OCI-M2 (cell line): ENCODE data around the gene CNNM4.

Experiments used
- DNase-seq: peaks from one replicate; lab custom pipeline; 2025; ENCODE audit not compliant: unreplicated experiment; lab: John Stamatoyannopoulos, UW

The CNNM4 gene

GRCh38 chr2:96831679-96832078, 71.0 kb downstream of the CNNM4 start:
- no peak for DNase-seq

GRCh38 chr2:96832408-96832753, 71.7 kb downstream of the CNNM4 start:
- DNase-seq: no peak

- no peak for DNase-seq
Measured at GRCh38 chr2:96832754-96833507, 72.2 kb downstream of the CNNM4 start.

GRCh38 chr2:96835830-96836229, 75.1 kb downstream of the CNNM4 start:
- no peak for DNase-seq

GRCh38 chr2:96837575-96837974, 76.9 kb downstream of the CNNM4 start:
- DNase-seq: no peak

GRCh38 chr2:96838345-96839292, 77.9 kb downstream of the CNNM4 start:
- no peak for DNase-seq

- DNase-seq: no peak
Measured at GRCh38 chr2:96839293-96839874, 78.7 kb downstream of the CNNM4 start.

- no peak for DNase-seq
Measured at GRCh38 chr2:96839875-96840850, 79.5 kb downstream of the CNNM4 start.

GRCh38 chr2:96841701-96842495, 81.2 kb downstream of the CNNM4 start:
- DNase-seq: no peak

- no peak for DNase-seq
Measured at GRCh38 chr2:96842600-96842999, 81.9 kb downstream of the CNNM4 start.

- DNase-seq: no peak
Measured at GRCh38 chr2:96843538-96844268, 83.0 kb downstream of the CNNM4 start, which contains the start of gene ANKRD23. ANKRD23 (minus strand) TSS chr2:96844021; CDS start chr2:96843992, 29 bp downstream.

GRCh38 chr2:96844405-96844808, 83.7 kb downstream of the CNNM4 start:
- DNase-seq: no peak

- DNase-seq: no peak
Measured at GRCh38 chr2:96846825-96847224, 86.1 kb downstream of the CNNM4 start.

GRCh38 chr2:96847586-96847985, 86.9 kb downstream of the CNNM4 start:
- DNase-seq: no peak

- no peak for DNase-seq
Measured at GRCh38 chr2:96848264-96848663, 87.6 kb downstream of the CNNM4 start.

- no peak for DNase-seq
Measured at GRCh38 chr2:96852667-96853066, 92.0 kb downstream of the CNNM4 start.

GRCh38 chr2:96853321-96853720, 92.6 kb downstream of the CNNM4 start:
- DNase-seq: no peak

GRCh38 chr2:96856776-96857666, 96.3 kb downstream of the CNNM4 start:
- no peak for DNase-seq
